ENCODE data around the gene SLC2A11.

DNA sequence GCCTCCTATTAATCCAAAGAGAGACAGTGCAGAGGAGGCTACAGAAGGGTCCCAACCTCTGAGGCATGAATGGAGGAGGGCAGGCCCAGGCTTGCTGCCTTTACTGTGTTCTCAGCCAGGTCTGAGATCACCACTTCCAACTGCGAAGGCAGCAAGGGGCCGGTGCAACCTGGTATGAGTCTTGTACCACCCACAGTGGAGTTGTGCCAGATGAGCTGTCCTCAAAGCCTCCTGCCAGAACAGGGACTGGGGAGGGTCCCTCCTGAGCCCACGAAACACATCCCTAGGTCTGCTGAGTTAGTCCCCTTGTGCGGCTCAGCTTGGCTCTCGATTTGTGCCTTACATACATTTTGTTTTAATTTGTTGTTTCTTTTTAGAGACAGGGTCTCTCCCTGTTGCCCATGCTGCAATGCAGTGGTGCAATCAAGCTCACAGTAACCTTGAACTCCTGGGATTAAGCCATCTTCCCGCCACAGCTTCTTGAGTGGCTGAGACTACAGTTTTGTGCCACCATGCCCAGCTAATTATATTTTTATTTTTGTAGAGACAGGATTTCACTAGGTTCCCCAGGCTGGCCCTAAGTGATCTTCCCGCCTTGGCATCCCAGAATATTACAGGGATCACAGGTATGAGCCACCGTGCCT is 45.8 kb downstream of the SLC2A11 start:
- TF ChIP-seq, protein P1, sequence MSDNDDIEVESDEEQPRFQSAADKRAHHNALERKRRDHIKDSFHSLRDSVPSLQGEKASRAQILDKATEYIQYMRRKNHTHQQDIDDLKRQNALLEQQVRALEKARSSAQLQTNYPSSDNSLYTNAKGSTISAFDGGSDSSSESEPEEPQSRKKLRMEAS (IDR thresholded peaks at IDR 0.05; ENCODE audit: low read depth, low read length): no peak
- TF ChIP-seq CTCF (IDR thresholded peaks at IDR 0.05; ENCODE audit: low read depth, low read length): no peak
- no peak for TF ChIP-seq POLR2A (IDR thresholded peaks at IDR 0.05; ENCODE audit: extremely low read depth, insufficient read length)

Data from NB4 (cell line).